ENCODE results near the gene HLA-DQA1. TPM values are rescaled to one million over a fixed set of nuclear protein-coding genes. Genes with fewer than 3 reads are reported as not detected.

HLA-DQA1 gene
- total RNA-seq, 1 experiment from 2014 or later = not detected

DNA sequence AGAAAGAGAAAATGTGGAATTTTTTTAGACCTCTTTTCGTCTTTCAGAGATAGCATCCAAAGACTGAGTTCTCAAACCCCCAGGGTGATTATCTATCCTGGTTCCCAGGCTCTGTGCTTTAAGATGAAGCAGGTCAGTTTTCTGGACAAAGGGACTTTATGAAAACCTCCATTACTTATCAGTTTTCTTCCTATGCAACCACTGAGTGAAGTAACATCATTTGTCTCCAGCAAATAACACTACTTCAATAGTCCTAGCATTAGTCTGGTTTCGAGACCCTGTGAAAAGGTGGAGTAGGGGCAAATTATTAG, 29.3 kb upstream of the HLA-DQA1 start:
- H3F3A ChIP-seq (ENCODE audit: insufficient read depth, low read depth) = no peaks in the 10 kb centered on the region
- POLR2A ChIA-PET (ENCODE audit: unreplicated experiment) = no interaction called here
- CTCF ChIA-PET = no interaction called here

DNA sequence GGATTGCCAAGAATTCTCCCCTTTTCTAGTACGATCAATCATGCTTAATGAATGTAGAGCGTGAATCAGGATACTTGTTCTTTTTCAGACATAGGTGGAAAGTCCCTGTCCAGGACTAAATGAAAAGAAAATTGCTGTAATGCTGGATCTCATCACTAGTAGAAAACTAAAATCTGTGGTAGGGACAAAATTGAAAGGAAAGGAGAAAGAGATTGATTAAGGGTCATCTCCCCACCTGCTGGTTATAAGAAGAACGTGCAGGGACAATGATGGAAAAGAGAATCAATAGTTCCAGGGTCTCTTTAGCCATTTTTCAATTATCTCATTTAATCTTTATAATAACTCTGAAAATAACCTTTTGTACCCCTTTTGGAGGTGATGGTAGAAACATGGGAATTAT, 28.8 kb upstream of the HLA-DQA1 start:
- no peaks in the 10 kb centered on the region for H3K36me3 ChIP-seq (ENCODE audit: low read depth)
- no peaks in the 10 kb centered on the region for H3K9me3 ChIP-seq (ENCODE audit: insufficient read depth, low read depth)
- no peaks in the 10 kb centered on the region for H4K20me1 ChIP-seq (ENCODE audit: insufficient read depth)
- peaks cover 9% of the 10 kb centered on the region for H3K27me3 ChIP-seq (ENCODE audit: insufficient read depth, low read depth)
- H3K79me2 ChIP-seq (ENCODE audit: low read depth) = no peaks in the 10 kb centered on the region
- H3F3A ChIP-seq (ENCODE audit: insufficient read depth, low read depth) = no peaks in the 10 kb centered on the region
- BruUV-seq (replicated peaks) = no TSS peak
- H3K27ac ChIP-seq = no peak overlapping the region
- intact Hi-C loops (cut with micrococcal nuclease; ENCODE audit: unreplicated experiment) = no loop called here
- no peak for DNase-seq
- H2AFZ ChIP-seq = no peak overlapping the region
- H3K4me1 ChIP-seq (replicated peaks; ENCODE audit: insufficient read depth) = no peaks in the 10 kb centered on the region
- no peak overlapping the region for H3K4me3 ChIP-seq
- TF ChIP-seq, protein P1, sequence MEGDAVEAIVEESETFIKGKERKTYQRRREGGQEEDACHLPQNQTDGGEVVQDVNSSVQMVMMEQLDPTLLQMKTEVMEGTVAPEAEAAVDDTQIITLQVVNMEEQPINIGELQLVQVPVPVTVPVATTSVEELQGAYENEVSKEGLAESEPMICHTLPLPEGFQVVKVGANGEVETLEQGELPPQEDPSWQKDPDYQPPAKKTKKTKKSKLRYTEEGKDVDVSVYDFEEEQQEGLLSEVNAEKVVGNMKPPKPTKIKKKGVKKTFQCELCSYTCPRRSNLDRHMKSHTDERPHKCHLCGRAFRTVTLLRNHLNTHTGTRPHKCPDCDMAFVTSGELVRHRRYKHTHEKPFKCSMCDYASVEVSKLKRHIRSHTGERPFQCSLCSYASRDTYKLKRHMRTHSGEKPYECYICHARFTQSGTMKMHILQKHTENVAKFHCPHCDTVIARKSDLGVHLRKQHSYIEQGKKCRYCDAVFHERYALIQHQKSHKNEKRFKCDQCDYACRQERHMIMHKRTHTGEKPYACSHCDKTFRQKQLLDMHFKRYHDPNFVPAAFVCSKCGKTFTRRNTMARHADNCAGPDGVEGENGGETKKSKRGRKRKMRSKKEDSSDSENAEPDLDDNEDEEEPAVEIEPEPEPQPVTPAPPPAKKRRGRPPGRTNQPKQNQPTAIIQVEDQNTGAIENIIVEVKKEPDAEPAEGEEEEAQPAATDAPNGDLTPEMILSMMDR (conservative IDR thresholded peaks at IDR 0.05) = no peak
- no peak for TF ChIP-seq EZH2 (IDR thresholded peaks at IDR 0.05; ENCODE audit: low read depth)
- CTCF ChIA-PET = no interaction called here
- no peaks in the 10 kb centered on the region; the same call in 1 of the 2 replicates for H3K9me2 ChIP-seq (ENCODE audit: insufficient read depth)
- POLR2A ChIA-PET (ENCODE audit: unreplicated experiment) = no interaction called here
- H3K4me2 ChIP-seq = no peak overlapping the region

More for the DNA sequence above, 29.3 kb upstream of the HLA-DQA1 start:
- TF ChIP-seq, protein P1 (conservative IDR thresholded peaks at IDR 0.05) = no peak
- TF ChIP-seq EZH2 (IDR thresholded peaks at IDR 0.05; ENCODE audit: low read depth) = no peak
- Histone ChIP-seq H3K27ac (no peak overlapping the region), H3K9me3 (ENCODE audit: insufficient read depth, low read depth) (no peaks in the 10 kb centered on the region), H2AFZ (no peak overlapping the region), H3K27me3 (ENCODE audit: insufficient read depth, low read depth) (peaks cover 14% of the 10 kb centered on the region), H3K4me3 (no peak overlapping the region), H4K20me1 (ENCODE audit: insufficient read depth) (no peaks in the 10 kb centered on the region), H3K36me3 (ENCODE audit: low read depth) (no peaks in the 10 kb centered on the region), H3K79me2 (ENCODE audit: low read depth) (no peaks in the 10 kb centered on the region), H3K9me2 (ENCODE audit: insufficient read depth) (no peaks in the 10 kb centered on the region; the same call in 1 of the 2 replicates), H3K4me2 (no peak overlapping the region), H3K4me1 (replicated peaks; ENCODE audit: insufficient read depth) (no peaks in the 10 kb centered on the region)
- DNase-seq = no peak
- no TSS peak for BruUV-seq (replicated peaks)
- intact Hi-C loops (cut with micrococcal nuclease; ENCODE audit: unreplicated experiment) = no loop called here

- ChIA-PET CTCF (no interaction called here), POLR2A (ENCODE audit: unreplicated experiment) (no interaction called here)
- DNase-seq = no peak
- no peaks in the 10 kb centered on the region for H3F3A ChIP-seq (ENCODE audit: insufficient read depth, low read depth)
- no peak overlapping the region for H3K4me2 ChIP-seq
- H3K4me1 ChIP-seq (replicated peaks; ENCODE audit: insufficient read depth) = no peaks in the 10 kb centered on the region
- no peaks in the 10 kb centered on the region for H3K79me2 ChIP-seq (ENCODE audit: low read depth)
- H2AFZ ChIP-seq = no peak overlapping the region
- H3K27me3 ChIP-seq (ENCODE audit: insufficient read depth, low read depth) = peaks cover 7% of the 10 kb centered on the region
- H3K27ac ChIP-seq = no peak overlapping the region
- H3K4me3 ChIP-seq = no peak overlapping the region
- H4K20me1 ChIP-seq (ENCODE audit: insufficient read depth) = no peaks in the 10 kb centered on the region
- H3K36me3 ChIP-seq (ENCODE audit: low read depth) = no peaks in the 10 kb centered on the region
- intact Hi-C loops (cut with micrococcal nuclease; ENCODE audit: unreplicated experiment) = no loop called here
- no peaks in the 10 kb centered on the region; the same call in 1 of the 2 replicates for H3K9me2 ChIP-seq (ENCODE audit: insufficient read depth)
- TF ChIP-seq, protein P1 (conservative IDR thresholded peaks at IDR 0.05) = no peak
- TF ChIP-seq EZH2 (IDR thresholded peaks at IDR 0.05; ENCODE audit: low read depth) = no peak
- no peaks in the 10 kb centered on the region for H3K9me3 ChIP-seq (ENCODE audit: insufficient read depth, low read depth)
- BruUV-seq (replicated peaks) = no TSS peak
Measured at GRCh38 chr6:32609391-32609730, 27.8 kb upstream of the HLA-DQA1 start.

All from PC-9 (cell line).